HG03060 (cell line): ENCODE results near the gene INAFM2.

Experiments
- ATAC-seq: cut with Tn5 transposase; IDR thresholded peaks from one replicate; pipeline ENCODE4 v1.9.1; 2021; ENCODE audit warnings: low read depth, moderate number of reproducible peaks; ENCODE audit not compliant: unreplicated experiment

INAFM2 gene

DNA sequence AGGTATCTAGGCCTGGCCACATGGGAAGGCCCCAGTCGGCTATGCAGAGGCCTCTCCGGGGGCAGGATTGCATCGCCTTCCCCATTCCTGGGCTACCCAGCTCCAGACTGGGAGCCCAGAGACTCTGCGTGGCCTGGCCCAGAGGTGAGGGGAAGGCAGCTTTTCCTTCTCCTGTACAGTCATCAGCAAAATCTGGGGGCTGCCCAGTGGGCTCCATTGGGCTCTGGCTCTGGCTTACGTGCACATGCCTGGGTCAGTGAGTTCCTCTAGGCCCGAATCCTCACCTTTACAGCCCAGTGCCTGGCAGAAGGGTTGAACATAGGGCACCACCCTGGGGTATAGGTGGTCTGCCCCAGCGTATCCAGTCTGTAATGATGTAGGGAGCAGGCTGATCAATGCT is 36.7 kb upstream of the INAFM2 start:
- no peak for ATAC-seq

DNA sequence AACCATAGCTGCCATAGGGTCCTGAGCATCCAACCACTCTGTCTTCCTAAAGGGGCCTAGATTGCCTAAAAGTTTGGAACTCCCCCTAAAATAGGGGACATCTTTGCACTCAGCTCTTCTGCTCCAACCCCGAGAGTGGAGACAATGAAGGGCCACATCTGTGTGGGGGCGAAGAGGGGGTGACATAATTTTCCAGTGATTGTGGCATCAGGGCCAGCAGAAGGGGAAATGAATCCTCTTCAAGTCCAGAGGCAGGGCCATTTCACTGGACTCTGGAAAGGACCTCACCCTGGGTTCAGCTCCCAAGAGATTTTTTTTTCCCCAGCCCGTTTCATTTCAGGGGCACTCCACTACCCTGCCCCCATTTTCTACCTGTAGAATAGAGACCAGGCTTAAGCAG is 36.0 kb upstream of the INAFM2 start:
- no peak for ATAC-seq

DNA sequence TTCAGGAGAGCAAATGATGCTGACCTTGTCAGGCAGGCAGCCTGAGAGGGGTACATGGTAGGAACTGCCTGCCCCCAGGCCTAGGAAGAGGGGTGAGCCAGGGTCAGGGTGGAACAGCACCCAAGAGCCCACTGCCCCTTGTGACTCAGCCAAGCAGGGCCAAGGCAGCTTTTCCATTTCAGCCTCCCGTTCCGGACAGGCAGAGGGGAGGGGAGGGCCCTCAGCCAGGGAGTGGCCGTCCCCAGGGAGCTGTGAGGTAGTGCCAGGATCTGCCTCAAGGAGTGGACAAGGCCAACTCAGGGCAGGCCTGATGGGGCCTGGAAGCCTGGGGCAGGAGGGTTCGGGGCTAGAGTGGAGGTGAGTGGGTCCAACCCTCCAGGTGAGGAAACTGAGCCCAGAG is 35.5 kb upstream of the INAFM2 start:
- no peak for ATAC-seq

DNA sequence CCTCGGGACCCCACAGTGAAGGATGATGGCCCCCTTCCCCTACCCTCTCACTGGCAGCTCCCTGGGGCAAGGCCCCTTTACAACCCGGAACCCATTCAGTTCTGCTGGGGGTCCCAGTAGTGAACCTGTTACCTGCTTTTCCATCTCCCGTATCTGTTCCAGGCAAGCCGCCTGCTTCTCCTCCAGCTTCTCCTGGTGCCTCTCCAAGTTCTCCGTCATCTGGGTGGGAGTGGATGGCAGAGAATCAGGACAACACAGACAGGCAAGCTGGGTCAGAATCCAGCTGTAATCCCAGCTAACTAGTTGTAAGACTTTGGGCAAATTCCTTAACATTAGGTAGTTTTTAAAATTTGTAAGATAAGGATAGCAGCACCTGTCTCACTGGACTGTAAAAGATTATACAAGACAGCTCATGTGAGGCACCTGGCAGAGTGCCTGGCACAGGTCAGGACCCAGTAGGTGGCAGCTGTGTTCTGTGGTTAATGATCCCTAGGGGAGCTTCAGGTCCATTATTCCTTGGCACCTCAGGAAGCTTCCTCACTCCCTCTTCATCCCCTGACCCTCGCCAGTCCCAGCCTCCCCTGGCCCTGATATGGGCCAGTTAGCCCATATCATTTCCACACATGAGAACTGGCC is 34.2 kb upstream of the INAFM2 start:
- no peak for ATAC-seq

DNA sequence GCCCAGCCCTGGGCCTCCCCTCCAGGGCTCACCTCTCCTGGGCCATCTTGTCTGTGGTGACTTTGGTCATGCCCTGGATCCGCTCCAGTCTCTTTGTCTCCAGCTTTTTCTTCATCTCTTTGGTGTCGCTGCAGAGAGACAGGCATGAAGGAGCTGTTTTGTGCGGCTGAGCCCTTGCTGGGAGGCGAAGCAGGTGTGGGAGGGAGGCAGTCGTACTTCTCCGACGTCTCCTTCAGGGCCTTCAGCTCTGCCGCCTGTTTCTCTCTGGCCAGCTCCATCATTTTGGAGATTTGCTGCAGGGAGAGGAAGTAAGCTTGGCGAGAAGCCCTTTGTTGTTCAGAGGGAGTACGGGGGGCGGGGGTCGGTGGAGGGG is 33.0 kb upstream of the INAFM2 start:
- ATAC-seq, result no peak

DNA sequence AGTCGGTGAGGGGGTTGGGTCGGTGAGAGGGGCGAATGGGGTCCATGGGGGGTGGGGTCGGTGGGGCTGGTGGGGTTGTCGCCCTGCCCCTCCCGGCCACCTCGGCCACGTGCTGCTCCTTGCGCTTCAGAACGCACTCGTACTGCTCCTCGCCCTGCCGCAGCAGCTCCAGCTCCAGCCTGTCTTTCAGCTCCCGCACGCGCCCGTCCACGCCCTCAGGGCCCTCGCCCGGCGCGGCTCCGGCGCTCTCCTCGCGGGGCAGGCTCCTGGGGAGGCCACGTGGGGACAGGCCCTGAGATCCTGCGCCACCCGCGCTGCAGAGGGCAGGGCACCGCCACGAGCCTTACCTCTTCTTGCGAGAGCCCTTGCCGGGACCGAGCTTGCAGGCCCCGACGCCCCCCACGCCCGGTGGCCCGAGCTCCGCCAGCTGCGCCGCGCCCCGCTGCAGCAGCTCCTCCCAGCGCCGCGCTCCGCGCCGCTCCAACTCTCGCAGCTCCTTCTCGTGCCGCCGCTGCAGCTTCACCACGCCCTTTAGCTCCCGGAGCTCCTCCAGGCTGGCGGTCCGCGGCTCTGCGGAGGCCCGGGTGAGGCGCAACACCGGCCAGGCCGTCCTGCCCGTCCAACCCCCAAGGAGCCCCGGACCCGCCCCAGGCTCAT is 32.4 kb upstream of the INAFM2 start:
- ATAC-seq, result no peak

DNA sequence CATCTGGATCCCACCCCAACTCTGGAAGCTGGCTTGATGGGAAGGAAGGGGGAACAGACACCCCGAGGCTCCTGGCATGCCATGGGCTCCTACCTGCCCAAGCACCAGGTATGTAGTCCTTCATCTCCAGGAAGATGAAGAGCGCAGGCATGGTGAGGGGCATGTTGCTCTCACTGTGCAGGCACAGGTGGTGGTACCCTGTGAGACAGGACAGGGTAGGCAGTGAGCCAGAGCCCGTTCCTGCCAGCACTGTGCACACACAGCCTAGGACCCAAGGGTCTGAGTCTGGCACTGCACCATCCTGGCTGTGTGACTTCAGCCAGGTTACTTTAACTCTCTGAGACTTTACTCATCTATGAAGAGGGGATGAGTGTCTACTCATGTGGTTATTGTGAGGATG is 31.2 kb upstream of the INAFM2 start:
- ATAC-seq, result no peak

DNA sequence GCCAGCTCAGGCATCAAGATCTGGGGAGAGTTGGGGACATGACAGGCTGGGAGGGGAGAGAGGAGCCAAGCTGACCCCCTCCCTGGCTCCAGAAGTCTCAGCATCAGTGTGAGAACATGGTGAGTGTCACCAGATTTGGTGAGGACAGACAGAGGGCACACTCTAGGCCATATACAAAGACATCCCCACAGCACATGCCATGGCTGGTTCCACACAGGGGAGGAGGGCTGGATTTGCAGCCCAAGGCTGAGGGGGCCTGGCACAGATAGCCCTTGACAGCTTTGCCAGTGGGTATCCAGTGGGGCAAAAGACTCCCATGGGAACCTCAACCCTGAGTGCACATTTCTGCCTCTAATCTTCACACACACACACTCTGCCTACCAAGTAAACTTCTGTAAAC is 30.5 kb upstream of the INAFM2 start:
- ATAC-seq, result no peak

DNA sequence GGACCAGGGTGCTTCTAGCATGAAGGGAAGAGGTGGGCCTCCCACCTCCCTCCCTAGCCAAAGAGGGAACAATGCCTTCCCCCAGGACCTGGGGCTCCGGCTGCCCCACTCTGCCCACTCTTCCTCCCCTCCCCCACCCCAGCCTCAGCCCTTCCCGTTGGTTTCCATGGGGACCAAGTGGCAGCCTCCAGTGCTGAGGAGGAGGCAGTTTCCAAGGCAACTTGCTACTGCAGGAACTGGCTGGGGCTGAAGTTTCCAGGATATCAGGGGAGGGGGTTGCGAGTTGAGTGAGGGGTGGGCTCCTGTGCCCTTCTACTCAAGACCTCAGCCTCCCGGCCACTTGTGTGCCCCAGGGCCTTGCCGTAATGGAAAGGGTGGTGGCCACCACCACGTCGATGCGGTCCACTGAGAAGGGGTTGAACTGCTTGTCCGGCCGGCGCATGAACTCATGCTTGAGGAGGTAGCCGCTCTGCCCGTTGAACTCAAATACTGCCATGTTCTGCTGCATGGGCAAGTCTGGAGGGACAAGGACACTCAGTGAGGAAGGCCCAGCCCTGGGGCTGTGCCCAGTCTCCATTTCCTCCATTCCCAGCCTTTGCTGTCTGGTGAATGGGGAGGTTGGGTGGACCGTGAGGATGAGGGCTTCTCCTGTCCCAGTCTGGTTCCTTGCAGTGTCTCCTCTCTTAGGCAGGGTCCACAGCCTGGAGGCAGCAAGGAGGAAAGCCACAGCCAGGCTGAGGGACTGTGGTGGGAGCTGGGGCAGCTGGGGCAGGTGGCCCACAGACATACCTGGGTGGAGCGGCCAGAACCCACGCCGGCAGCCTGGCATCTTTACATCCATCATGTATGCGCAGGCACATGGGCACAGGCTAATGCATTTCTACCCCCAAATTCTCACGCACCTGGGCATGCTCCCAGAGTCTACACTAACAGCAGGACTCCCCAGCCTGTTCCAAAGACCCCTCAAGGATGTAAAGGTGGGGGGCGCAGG is 29.3 kb upstream of the INAFM2 start:
- ATAC-seq, result no peak

DNA sequence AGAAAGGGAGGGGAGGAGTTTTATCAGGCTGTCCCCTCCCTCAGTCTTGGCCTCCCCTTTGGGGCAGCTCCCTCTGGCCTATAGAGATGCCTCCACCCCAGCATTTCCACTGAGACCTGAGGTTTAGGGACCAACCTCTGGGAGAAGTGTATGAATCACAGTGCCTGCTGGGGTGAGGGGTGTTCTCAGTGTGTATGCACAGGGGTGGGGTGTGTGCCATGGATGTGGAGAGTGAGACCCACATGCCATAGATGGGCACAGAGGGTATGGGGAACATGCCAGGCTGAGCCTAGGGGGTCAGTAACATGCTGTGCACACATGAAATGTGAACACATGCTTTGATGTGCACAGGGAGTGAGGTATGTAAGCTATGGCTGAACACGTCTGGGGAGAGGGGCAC is 28.2 kb upstream of the INAFM2 start:
- no peak for ATAC-seq

DNA sequence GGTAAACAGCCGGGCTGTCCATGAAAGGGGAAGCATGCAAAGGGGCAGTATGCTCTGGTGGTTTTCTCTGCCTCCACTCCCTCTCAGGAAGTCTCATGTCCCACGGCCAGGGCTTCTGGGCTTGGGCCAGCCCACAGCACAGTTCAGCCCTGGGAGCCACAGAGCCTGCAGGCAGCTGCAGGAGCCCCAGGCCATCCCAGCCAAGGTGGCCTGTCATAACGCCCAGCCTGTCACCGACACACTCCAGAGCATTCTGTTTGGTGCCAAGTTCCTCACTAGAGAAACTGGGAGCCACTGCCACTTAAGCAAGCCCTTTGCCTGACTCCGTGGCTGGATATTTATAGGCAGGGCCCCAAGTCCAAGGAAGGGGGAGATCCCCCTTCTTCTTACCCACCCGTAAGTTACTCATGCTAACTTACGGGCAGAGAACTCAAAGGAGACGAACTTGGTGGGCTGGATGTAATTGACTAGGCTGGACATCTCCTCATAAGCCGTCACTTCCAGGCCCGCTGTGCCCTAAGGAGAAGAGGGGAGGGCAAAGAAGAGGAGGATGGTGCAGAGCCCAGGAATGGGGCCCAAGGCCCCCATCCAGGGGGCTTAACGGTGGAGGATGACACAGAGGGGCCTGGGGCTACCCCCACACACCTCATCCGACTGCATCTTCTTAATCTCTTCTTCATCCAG is 27.5 kb upstream of the INAFM2 start:
- no peak for ATAC-seq

DNA sequence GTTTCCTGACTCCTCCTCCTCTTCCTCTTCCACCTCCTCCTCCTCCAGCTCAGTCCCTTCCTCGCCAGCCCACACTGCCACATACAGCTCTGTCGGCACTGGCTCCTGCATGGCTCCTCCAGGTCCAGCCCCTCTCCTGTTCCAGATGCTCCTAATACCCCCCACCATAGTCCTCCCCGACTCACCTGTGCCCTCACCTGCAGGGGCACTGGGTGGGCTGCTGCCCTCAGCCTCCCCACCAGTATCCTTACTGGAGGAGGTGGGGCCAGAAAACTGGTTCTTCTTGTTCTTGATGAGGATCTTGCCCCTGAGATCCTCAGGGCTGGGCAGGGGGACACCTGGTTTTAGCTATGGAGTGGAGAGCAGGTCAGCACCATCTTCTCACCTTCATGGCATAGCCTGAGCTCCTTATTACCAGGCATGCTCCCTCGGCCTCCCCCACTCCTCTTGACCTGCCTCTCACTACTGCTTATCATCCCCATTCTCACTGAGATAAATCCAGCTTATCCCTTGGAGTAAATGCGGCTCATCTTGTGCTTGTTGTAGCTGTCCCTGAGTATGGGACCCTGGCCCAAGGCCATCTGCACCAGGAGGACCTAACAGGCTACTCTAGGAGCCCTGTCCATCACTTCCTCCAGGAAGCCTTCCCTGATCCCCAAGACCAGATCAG is 26.8 kb upstream of the INAFM2 start:
- no peak for ATAC-seq

DNA sequence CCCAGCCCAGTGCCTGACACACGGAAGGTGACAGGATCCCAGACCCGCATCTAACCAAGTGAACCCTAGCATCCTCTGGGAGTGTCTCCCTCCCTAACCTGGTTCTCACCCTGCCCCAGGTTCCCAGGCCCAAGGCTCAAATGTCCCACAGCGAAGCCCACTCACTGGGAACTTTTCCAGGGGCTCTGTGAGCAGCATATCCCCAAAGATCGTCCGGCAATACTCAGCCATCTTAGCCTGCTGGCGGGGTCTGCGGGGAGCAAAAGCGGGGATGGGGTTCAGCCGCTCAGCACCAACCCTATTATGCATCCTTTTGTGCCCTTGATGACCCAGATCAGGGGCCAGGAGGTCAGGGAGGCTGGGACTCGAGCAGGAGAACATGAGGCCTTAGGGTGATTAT is 26.1 kb upstream of the INAFM2 start:
- no peak for ATAC-seq

DNA sequence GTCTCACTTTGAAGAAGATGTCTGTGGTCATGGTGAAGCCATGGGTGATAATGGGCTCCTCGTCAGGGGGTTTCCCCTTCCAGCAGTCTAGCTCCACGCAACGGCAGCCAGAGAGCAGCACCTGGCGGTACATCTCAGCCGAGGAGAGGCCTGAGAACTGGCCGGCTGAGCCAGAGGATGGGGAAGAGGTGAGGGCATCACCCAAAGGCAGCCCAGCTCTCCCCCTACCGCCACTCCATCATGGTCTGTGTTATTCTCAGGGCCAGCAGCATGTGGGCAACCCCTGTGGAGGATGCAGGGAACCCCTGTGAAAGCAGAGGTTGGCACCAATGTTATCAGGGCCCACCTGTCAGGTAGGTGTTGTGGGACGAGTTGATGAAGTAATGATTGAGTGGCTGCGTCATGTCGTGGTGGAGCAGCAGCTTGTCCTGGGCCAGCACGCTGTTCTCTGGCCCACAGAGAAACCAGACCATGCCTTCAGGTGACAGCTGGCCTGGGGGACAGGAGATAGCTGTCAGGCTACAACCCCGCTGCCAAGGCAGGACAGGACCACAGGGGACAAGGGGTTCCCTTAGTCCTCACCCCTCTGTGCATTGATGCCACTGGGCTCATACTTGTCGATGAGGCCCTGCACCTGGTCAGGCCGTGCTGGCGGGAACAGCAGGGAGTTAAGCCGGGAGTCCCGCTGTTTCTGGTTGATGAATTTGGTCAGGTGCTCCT is 25.1 kb upstream of the INAFM2 start:
- no peak for ATAC-seq

DNA sequence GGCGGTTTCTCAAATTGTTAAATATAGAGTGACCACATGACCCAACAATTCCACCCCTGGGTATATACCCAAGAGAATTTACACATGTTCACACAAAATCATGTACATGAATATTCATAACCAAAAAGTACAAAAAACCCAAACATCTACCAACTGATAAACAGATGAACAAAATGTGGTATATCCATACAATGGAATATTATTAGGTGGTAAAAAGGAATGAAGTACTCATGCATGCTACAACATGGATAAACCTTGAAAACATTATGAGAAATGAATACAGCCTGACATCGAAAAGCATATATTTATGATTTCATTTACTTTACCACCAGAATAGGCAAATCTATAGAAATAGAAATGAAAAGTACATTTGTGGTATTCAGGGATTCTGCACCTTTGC is 23.1 kb upstream of the INAFM2 start:
- no peak for ATAC-seq

DNA sequence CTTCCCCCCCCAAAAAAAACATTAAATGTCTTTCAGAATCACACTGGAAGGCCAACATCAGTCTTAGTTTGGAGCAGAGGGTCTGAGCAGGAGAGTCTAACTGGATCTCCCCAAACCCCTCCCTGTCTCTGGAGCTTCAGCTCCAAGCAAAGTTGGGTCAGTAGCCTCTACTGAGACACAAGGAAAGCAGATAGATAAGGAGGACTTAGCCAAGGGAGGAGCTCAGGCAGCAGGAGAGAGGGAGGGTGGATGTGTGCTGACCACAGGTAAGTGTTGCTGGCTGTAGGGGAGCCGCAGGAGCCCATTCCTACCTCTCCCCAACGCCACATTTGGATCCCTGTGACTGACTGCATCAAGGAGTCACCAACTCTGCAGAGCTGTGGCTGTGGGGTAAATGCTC is 22.7 kb upstream of the INAFM2 start:
- ATAC-seq, result no peak

DNA sequence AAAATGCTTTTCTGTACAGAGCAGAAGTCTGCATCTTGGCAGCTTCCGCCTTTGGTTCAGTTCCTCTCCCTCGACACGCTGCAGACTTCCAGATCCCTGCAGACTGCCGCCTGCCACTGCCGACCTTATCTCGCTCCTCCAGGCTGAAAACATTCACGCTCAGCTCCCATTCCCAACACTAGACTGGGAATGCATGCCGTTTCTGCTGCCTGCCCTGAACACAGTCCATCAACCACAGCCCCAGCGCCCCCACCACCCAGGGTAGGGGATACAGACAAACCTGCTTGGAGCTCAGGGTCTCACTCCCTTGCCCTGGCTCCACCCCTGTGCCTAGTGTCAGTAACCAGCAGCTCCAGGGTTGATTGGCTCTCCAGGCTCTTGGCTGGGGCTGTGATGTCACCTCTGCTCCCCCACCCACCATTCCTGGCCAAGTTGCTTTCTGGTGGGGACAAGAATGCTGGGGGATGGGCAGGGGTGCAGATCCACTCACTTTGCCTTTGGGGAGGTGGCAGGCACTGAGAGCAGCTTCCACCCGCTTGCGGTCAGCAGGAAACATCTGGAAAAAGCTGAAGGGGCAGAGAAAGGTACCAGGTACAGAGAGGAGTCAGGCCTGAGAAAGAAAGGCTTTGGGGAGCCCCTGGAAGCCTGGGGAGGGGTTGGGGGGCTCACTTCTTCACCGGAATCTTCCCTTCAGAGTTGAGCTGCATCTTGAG is 21.9 kb upstream of the INAFM2 start:
- ATAC-seq, result no peak

DNA sequence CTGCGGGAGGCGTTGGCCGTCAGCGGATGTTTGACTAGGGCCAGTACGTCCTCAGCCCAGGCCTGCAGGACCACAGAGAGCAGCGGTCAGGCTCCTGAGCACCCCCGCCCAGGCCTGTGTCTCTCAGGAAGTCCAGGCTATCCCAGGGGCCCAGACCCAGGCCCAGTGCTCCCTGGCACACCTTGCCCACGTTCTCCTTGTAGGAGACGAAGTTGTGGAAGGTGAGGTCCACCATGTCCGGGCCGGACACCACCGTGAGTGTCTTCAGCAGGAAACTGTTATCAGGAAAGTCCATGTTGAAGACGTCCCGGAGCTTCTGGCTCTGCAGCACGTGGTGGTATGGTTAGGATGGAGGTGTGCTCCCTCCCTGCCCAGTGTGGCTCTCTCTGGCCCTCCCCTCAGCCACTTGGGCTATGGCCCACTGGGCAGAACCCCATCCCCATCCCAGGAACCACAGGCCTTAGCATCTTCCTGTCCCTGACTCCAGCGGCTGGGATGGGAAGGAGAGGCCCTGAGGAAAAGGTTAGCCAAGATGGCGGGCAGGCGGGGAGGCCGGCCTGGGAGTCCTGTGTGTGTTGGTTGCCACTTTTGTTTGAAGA is 21.1 kb upstream of the INAFM2 start:
- no peak for ATAC-seq

DNA sequence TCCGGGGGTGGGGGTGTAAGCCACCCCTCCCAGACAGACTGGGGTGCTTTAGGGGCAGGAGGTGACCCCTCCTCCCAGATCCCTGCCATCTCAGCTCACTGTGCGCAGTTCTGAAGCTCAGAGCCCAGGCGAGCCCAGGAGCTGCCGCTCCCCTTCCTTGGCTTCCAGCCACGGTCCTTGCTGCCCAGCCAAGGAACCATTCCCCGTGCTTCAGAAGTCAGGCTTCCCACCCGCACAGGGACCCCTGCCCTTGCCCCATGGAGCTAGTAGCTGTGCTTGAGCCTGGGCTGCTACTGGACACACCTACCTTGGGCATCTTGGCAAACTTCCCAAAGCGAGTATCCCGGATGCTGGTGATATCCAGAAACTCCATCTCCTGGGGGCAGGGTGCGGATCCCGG is 20.5 kb upstream of the INAFM2 start:
- ATAC-seq, result no peak
